Measurements from ENCODE around the gene TCF7L2.

TCF7L2 gene

DNA sequence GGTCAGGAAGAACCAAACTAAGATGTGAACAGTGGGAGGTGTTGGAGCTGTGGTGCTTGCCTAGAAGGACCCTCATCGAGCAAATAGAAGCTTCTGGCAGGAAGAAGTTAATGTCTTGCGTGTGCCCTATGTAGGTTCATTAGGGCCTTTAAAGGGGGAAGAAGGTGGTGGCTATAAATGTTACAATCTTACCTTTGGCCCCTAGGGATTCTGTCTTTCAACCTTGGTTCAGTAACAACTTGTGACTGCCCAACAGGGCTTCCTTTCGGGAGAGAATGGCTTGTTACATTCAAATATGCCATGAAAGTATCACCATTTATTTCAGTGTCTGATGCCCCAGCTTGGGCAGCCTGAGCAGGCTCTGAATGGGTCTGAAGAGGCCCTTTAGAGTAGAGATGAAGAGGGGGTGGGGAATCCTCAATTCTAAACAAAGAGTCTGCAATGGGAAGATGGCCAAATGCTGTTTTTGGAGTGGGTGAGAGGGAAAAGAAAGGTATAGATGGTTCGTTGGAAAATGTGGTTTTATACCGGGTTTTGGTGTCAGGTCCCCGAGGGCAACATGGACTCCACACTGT is 108.0 kb downstream of the TCF7L2 start:
- peak overlapping the region; percentile 84 to 86 for H3K27ac ChIP-seq
- H3K4me3 ChIP-seq = no peak overlapping the region
- H3K4me1 ChIP-seq = peaks cover 0 to 100% (median 92%) of the 10 kb centered on the region in 4 donors
- no peak for DNase-seq
- TF ChIP-seq, protein P1, sequence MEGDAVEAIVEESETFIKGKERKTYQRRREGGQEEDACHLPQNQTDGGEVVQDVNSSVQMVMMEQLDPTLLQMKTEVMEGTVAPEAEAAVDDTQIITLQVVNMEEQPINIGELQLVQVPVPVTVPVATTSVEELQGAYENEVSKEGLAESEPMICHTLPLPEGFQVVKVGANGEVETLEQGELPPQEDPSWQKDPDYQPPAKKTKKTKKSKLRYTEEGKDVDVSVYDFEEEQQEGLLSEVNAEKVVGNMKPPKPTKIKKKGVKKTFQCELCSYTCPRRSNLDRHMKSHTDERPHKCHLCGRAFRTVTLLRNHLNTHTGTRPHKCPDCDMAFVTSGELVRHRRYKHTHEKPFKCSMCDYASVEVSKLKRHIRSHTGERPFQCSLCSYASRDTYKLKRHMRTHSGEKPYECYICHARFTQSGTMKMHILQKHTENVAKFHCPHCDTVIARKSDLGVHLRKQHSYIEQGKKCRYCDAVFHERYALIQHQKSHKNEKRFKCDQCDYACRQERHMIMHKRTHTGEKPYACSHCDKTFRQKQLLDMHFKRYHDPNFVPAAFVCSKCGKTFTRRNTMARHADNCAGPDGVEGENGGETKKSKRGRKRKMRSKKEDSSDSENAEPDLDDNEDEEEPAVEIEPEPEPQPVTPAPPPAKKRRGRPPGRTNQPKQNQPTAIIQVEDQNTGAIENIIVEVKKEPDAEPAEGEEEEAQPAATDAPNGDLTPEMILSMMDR (IDR thresholded peaks at IDR 0.05) = no peak
- intact Hi-C loops (cut with DNase I; ENCODE audit: low total_unique reads) = loop anchor here (10.0 kb wide), 1 partner anchor 103 kb away; the partner anchor contains the start of gene TCF7L2
- no peaks in the 10 kb centered on the region for H3K27me3 ChIP-seq
- H3K36me3 ChIP-seq = no peaks in the 10 kb centered on the region
- no peaks in the 10 kb centered on the region for H3K9me3 ChIP-seq

DNA sequence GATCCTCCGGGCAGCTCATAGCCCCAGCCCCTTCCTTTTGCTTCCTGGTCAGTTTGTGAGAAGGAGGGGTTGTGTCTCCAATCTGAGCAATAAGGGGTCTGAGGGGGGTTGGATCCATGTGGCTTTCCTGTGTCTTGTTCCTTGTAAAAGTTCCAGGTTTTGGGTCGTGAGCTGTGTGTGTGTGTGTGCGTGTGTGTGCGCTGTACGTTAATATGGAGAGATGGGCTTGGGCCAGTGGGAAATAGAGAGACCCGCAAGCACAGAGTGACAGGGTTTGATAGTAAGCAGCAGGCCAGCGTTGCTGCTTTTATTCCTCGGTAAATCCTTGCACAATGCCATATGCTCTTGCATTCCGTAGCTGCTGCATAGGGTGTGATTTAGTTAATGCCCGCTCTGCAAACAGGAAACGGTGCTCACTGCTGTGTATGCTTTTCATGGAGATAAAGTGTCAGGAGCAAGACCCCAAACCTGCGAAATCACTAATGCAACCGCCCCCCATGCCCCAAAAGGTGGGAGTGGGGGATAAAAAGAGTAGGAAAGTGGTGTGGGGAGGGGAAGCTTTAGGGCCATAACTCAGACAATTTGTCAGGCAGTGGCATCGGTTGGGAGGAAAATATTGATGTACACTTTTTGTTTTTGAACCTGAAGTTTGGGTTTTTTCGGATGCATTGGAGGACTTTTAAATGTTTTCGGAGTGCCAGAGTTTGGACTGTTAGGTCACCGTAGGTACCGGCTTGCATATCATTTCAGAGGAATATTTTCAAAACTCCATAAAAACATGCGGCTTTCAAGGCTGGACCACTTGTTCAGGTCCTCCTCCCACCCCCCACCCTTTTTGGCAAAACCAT is 108.7 kb downstream of the TCF7L2 start:
- intact Hi-C loops (cut with DNase I; ENCODE audit: low total_unique reads) = loop anchor here (10.0 kb wide), 1 partner anchor 104 kb away; the partner anchor contains the start of gene TCF7L2
- H3K36me3 ChIP-seq = no peaks in the 10 kb centered on the region
- H3K9me3 ChIP-seq = no peaks in the 10 kb centered on the region
- H3K4me3 ChIP-seq = peak overlapping the region; percentile 23 to 39
- no peak for DNase-seq
- TF ChIP-seq, protein P1 (IDR thresholded peaks at IDR 0.05) = no peak
- H3K27me3 ChIP-seq = no peaks in the 10 kb centered on the region
- peak overlapping the region; percentile 84 to 86 for H3K27ac ChIP-seq
- H3K4me1 ChIP-seq = peaks cover 0 to 100% (median 92%) of the 10 kb centered on the region in 4 donors

DNA sequence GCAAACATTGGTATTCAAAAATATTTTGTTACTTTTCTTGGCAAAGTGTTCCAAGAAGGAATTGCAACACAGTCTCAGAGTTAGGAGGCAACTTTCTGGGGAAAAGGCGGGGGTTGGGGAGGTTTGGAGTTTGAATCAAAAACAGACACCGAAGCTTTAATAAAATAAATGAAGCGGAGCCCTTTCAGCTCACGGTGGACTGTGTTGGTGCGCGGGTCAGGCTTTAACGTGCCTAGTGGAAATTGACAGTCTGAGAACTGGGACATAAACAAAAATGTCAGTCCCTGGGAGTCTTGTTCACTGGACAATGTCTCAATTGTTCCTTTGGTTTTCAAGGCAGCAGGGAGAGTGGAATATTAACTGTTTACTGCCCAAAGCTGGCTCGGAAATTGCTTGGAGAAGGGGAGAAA is 109.3 kb downstream of the TCF7L2 start:
- H3K27ac ChIP-seq = peak overlapping the region; percentile 84 to 86
- H3K27me3 ChIP-seq = no peaks in the 10 kb centered on the region
- no peaks in the 10 kb centered on the region for H3K9me3 ChIP-seq
- TF ChIP-seq, protein P1 (IDR thresholded peaks at IDR 0.05) = no peak
- peak; percentile 53 to 78 for DNase-seq
- peaks cover 0 to 100% (median 92%) of the 10 kb centered on the region in 4 donors for H3K4me1 ChIP-seq
- intact Hi-C loops (cut with DNase I; ENCODE audit: low total_unique reads) = loop anchor here (10.0 kb wide), 1 partner anchor 105 kb away; the partner anchor contains the start of gene TCF7L2
- H3K4me3 ChIP-seq = peak overlapping the region; percentile 23 to 39
- no peaks in the 10 kb centered on the region for H3K36me3 ChIP-seq

DNA sequence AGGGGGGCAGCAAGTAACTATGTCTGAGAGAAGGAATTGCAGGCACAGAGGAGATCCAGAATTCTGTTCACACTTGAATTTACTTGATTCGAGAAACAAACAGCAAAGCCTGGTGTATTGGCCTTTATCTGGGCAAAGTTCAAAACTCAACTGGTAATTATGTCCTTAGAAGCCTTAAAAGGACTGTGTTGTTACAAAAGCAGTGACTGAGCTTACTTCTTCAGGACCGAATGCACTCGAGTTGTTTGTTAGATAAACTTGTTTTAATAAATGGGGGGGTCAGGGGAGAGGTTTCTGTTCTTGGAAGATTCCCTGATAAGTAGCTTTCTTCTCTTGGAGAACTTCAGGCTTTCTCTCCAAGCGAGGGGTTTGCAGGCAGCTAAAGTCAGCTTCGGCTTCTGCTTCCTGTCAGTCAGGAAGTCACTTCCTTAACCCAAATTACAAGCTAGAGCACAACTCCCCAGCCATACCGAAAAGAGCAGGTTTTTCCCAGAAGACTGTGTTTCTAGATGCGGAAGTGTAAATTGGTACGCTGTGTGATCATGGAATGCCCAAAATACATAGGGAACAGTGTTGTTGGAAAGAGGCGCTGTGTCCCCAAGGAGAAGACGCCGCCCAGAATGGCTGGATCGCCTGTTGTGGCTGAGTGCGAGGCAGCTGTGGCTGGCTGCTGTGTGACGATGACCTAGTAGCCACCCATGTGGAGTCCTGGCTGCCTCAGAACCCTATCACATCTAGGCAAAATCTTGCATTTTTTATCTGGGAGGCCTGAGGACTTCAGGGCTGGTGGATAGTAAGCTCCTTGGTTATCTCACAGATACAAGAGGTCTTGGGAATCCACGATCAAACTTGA is 110.4 kb downstream of the TCF7L2 start:
- Histone ChIP-seq H3K9me3 (no peaks in the 10 kb centered on the region), H3K4me3 (peak overlapping the region; percentile 23 to 39), H3K27me3 (no peaks in the 10 kb centered on the region), H3K27ac (peak overlapping the region; percentile 84 to 86), H3K4me1 (peaks cover 0 to 100% (median 98%) of the 10 kb centered on the region in 4 donors), H3K36me3 (no peaks in the 10 kb centered on the region)
- intact Hi-C loops (cut with DNase I; ENCODE audit: low total_unique reads) = no loop called here
- DNase-seq = peak; percentile 76 to 85
- TF ChIP-seq, protein P1 (IDR thresholded peaks at IDR 0.05) = no peak

DNA sequence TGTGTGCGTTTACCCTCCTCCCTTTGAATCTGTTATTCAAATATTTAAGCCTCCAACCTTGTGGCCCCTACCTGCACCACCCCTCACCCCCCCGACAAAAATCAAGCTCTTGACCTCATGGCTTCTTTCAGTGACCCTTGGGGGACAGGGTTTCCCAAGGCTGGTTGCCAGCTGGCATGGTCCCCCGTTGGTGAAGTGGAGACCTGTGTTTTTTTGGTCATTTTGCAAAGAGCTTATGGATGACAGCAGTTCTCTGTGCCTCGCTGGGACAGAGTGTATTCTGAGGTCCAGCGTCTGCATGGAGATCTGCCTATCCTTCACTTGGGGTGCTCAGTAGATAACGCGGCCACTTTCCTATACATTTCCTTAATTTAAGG is 111.0 kb downstream of the TCF7L2 start:
- Histone ChIP-seq H3K27me3 (no peaks in the 10 kb centered on the region), H3K4me3 (peak overlapping the region; percentile 23 to 39), H3K4me1 (peaks cover 0 to 100% (median 99%) of the 10 kb centered on the region in 4 donors), H3K27ac (peak overlapping the region; percentile 84 to 86), H3K9me3 (no peaks in the 10 kb centered on the region), H3K36me3 (no peaks in the 10 kb centered on the region)
- no peak for DNase-seq
- TF ChIP-seq, protein P1 (IDR thresholded peaks at IDR 0.05) = no peak
- intact Hi-C loops (cut with DNase I; ENCODE audit: low total_unique reads) = no loop called here
